ENCODE data around the gene ELMO3.

Gene ELMO3

GRCh38 chr16:67180166-67180565 is 18.8 kb upstream of the ELMO3 start:
- no peak for DNase-seq (ENCODE audit: low read depth)

- DNase-seq (ENCODE audit: low read depth) = no peak
These were observed 17.6 kb upstream of the ELMO3 start for GRCh38 chr16:67181346-67181745.

- DNase-seq (ENCODE audit: low read depth) = no peak
These were observed 16.6 kb upstream of the ELMO3 start for GRCh38 chr16:67182288-67182687.

- no peak for DNase-seq (ENCODE audit: low read depth)
These were observed 15.7 kb upstream of the ELMO3 start for GRCh38 chr16:67183284-67183626.

- peak; percentile 91 for DNase-seq (ENCODE audit: low read depth)
These were observed 15.1 kb upstream of the ELMO3 start, which contains the start of gene MATCAP1 for GRCh38 chr16:67183627-67184452. TSS of gene MATCAP1 (minus strand) at chr16:67183963. CDS start at chr16:67180610, 3,353 bp downstream.

GRCh38 chr16:67184453-67184994 is 14.4 kb upstream of the ELMO3 start:
- no peak for DNase-seq (ENCODE audit: low read depth)

GRCh38 chr16:67184995-67185650 is 13.8 kb upstream of the ELMO3 start:
- peak; percentile 76 for DNase-seq (ENCODE audit: low read depth)

GRCh38 chr16:67185651-67186134 is 13.2 kb upstream of the ELMO3 start:
- no peak for DNase-seq (ENCODE audit: low read depth)

- DNase-seq (ENCODE audit: low read depth) = no peak
These were observed 12.4 kb upstream of the ELMO3 start for GRCh38 chr16:67186550-67186950.

GRCh38 chr16:67187175-67187890 is 11.6 kb upstream of the ELMO3 start:
- DNase-seq (ENCODE audit: low read depth) = no peak

- no peak for DNase-seq (ENCODE audit: low read depth)
These were observed 10.6 kb upstream of the ELMO3 start for GRCh38 chr16:67188323-67188722.

- no peak for DNase-seq (ENCODE audit: low read depth)
These were observed 10.1 kb upstream of the ELMO3 start for GRCh38 chr16:67188798-67189197.

- no peak for DNase-seq (ENCODE audit: low read depth)
These were observed 8.9 kb upstream of the ELMO3 start, which contains the start of gene EXOC3L1 for GRCh38 chr16:67190041-67190440. TSS of gene EXOC3L1 (minus strand) at chr16:67190136. CDS start at chr16:67189676, 460 bp downstream.

- no peak for DNase-seq (ENCODE audit: low read depth)
These were observed 8.2 kb upstream of the ELMO3 start for GRCh38 chr16:67190448-67191399.

- no peak for DNase-seq (ENCODE audit: low read depth)
These were observed 7.4 kb upstream of the ELMO3 start for GRCh38 chr16:67191411-67191994.

- peak; percentile 73 for DNase-seq (ENCODE audit: low read depth)
These were observed 6.8 kb upstream of the ELMO3 start, which contains the start of gene E2F4 for GRCh38 chr16:67191995-67192681. TSS of gene E2F4 (plus strand) at chr16:67192155. CDS start at chr16:67192228, 73 bp downstream.

- no peak for DNase-seq (ENCODE audit: low read depth)
These were observed 6.1 kb upstream of the ELMO3 start for GRCh38 chr16:67192781-67193361.

- no peak for DNase-seq (ENCODE audit: low read depth)
These were observed 5.4 kb upstream of the ELMO3 start for GRCh38 chr16:67193536-67193935.

GRCh38 chr16:67194260-67194659 is 4.7 kb upstream of the ELMO3 start:
- no peak for DNase-seq (ENCODE audit: low read depth)
